Upper lobe of right lung (tissue), 1 donor: Measurements from ENCODE around the gene RBSN. TPM values are rescaled to one million over a fixed set of nuclear protein-coding genes. Genes with fewer than 3 reads are reported as not detected.

Experiments used
- ATAC-seq: fragments of 200-7000 bp; cut with Tn5 transposase; one replicate; pipeline ENCODE4 v1.9.1; 2020; ENCODE audit warnings: mild to moderate bottlenecking, moderate library complexity
- DNase-seq: peaks from one replicate; pipeline ENCODE4 v3.0.0-alpha.2; 2020
- H3K27ac ChIP-seq: fragments of 200-600 bp; one replicate; pipeline ENCODE4 v1.8.0; 2022
- H3K27me3 ChIP-seq: fragments of 200-600 bp; one replicate; pipeline ENCODE4 v1.8.0; 2022; ENCODE audit warnings: mild to moderate bottlenecking
- H3K36me3 ChIP-seq: fragments of 200-600 bp; one replicate; pipeline ENCODE4 v1.8.0; 2022
- H3K4me1 ChIP-seq: fragments of 200-600 bp; one replicate; pipeline ENCODE4 v1.8.0; 2022
- H3K4me3 ChIP-seq: fragments of 200-600 bp; one replicate; pipeline ENCODE4 v1.8.0; 2022; ENCODE audit warnings: mild to moderate bottlenecking
- H3K9me3 ChIP-seq: fragments of 200-600 bp; one replicate; pipeline ENCODE4 v1.8.0; 2022
- intact Hi-C: fragments of 100-400 bp; cut with DNase I; formaldehyde crosslinking; loops from one replicate; pipeline ENCODE4 v1.11.0; 2022
- total RNA-seq: library from RNA; stranded (reverse); fragmentation: NEBNext Ultra II Directional; extraction: Animal tissue kit (Norgen Biotek cat#: 25700); gene quantifications from one replicate; pipeline ENCODE4 v1.2.1, GENCODE V29; 2021
- TF ChIP-seq, protein P1 (sequence below): fragments of 200-600 bp; IDR thresholded peaks from one replicate; pipeline ENCODE4 v1.8.0; 2022; ENCODE audit warnings: antibody characterized with exemption
- donor health status: DM: no; HTN: yes; CAD: no; lungs with severe emphysema.

RBSN gene
- total RNA-seq, 1 donor from 2014 or later, result 27.6 TPM

GRCh38 chr3:15107075-15107947 is 8.4 kb upstream of the RBSN start:
- DNase-seq (no peak), ATAC-seq (no peak)
- H3K4me1 ChIP-seq, result peaks cover 8% of the 10 kb centered on the region
- H3K4me3 ChIP-seq, result no peak overlapping the region
- H3K36me3 ChIP-seq, result no peaks in the 10 kb centered on the region
- H3K9me3 ChIP-seq, result no peaks in the 10 kb centered on the region
- intact Hi-C loops, result no loop called here
- H3K27ac ChIP-seq, result no peak overlapping the region
- H3K27me3 ChIP-seq, result no peaks in the 10 kb centered on the region
- TF ChIP-seq, protein P1, sequence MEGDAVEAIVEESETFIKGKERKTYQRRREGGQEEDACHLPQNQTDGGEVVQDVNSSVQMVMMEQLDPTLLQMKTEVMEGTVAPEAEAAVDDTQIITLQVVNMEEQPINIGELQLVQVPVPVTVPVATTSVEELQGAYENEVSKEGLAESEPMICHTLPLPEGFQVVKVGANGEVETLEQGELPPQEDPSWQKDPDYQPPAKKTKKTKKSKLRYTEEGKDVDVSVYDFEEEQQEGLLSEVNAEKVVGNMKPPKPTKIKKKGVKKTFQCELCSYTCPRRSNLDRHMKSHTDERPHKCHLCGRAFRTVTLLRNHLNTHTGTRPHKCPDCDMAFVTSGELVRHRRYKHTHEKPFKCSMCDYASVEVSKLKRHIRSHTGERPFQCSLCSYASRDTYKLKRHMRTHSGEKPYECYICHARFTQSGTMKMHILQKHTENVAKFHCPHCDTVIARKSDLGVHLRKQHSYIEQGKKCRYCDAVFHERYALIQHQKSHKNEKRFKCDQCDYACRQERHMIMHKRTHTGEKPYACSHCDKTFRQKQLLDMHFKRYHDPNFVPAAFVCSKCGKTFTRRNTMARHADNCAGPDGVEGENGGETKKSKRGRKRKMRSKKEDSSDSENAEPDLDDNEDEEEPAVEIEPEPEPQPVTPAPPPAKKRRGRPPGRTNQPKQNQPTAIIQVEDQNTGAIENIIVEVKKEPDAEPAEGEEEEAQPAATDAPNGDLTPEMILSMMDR, result no peak

GRCh38 chr3:15102836-15103235 is 3.9 kb upstream of the RBSN start:
- H3K27me3 ChIP-seq, result no peaks in the 10 kb centered on the region
- ATAC-seq (no peak), DNase-seq (no peak)
- peak overlapping the region; percentile 14 for H3K27ac ChIP-seq
- intact Hi-C loops, result no loop called here
- TF ChIP-seq, protein P1, result no peak
- no peaks in the 10 kb centered on the region for H3K36me3 ChIP-seq
- H3K4me3 ChIP-seq, result no peak overlapping the region
- H3K4me1 ChIP-seq, result peaks cover 12% of the 10 kb centered on the region
- no peaks in the 10 kb centered on the region for H3K9me3 ChIP-seq

DNA sequence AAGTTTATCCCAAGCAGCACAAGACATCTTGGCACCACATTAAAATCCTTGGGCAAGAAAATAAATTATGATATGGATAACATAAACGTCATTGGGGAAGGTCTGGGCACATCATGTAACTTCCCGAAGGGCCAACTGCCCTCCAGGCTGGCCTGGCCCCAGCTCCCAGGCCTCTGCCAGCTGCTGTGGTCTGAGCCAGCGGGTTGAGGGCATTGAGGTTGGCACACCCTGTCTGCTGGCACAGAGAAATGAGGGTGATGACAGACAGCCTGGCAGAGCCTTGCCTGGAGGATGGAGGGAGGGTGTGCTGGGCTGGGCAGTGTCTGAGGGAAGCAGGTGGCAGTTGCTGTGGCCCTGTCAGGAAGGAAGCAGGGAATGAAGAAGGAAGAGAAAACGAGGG is 3.3 kb upstream of the RBSN start:
- Histone ChIP-seq H3K27ac (peak overlapping the region; percentile 51), H3K4me1 (peaks cover 17% of the 10 kb centered on the region), H3K36me3 (no peaks in the 10 kb centered on the region), H3K27me3 (no peaks in the 10 kb centered on the region), H3K9me3 (no peaks in the 10 kb centered on the region), H3K4me3 (no peak overlapping the region)
- ATAC-seq (peak; percentile 69), DNase-seq (peak; percentile 86)
- TF ChIP-seq, protein P1, result no peak
- intact Hi-C loops, result no loop called here

GRCh38 chr3:15099364-15100098 is 583 bp upstream of the RBSN start:
- H3K27ac ChIP-seq, result peak overlapping the region; percentile 88
- peak overlapping the region; percentile 90 for H3K4me3 ChIP-seq
- H3K4me1 ChIP-seq, result peaks cover 24% of the 10 kb centered on the region
- intact Hi-C loops, result no loop called here
- peak; percentile 36 for ATAC-seq
- TF ChIP-seq, protein P1, result no peak
- H3K36me3 ChIP-seq, result peaks cover 17% of the 10 kb centered on the region
- no peak for DNase-seq
- no peaks in the 10 kb centered on the region for H3K9me3 ChIP-seq
- no peaks in the 10 kb centered on the region for H3K27me3 ChIP-seq

GRCh38 chr3:15097891-15098290 is 1.1 kb downstream of the RBSN start:
- H3K9me3 ChIP-seq, result no peaks in the 10 kb centered on the region
- no peak overlapping the region for H3K27ac ChIP-seq
- TF ChIP-seq, protein P1, result no peak
- peak overlapping the region; percentile 90 for H3K4me3 ChIP-seq
- H3K36me3 ChIP-seq, result peaks cover 33% of the 10 kb centered on the region
- intact Hi-C loops, result no loop called here
- peaks cover 23% of the 10 kb centered on the region for H3K4me1 ChIP-seq
- no peaks in the 10 kb centered on the region for H3K27me3 ChIP-seq
- ATAC-seq (no peak), DNase-seq (no peak)
